B cell (primary cell): Measurements from ENCODE around the gene C1orf105.

Source experiments
- CTCF ChIP-seq: fragments of 200-600 bp; IDR thresholded peaks from one replicate; pipeline ENCODE4 v1.8.0; 2022; ENCODE audit warnings: antibody characterized with exemption, mild to moderate bottlenecking
- EZH2 ChIP-seq: IDR thresholded peaks from 2 replicates; pipeline ENCODE4 v1.6.1; 2012; ENCODE audit warnings: borderline replicate concordance, low read depth, mild to moderate bottlenecking, moderate library complexity, low read length; ENCODE audit not compliant: insufficient read depth, poor library complexity, severe bottlenecking

GRCh38 chr1:172478485-172478884, 58.0 kb downstream of the C1orf105 start:
- no peak for TF ChIP-seq CTCF
- TF ChIP-seq EZH2, result no peak
